Embryonic facial prominence (tissue), 1 donor: ENCODE measurements around the gene GOLGA8O.
A peak's percentile ranks its signal among the peaks of the same experiment; 100 is the strongest.
"Not testable (repeated sequence)": the region's sequence is repeated elsewhere in the genome, so short reads cannot be mapped to it uniquely, and the experiment has no call there.

Experiments
- DNase-seq: peaks from one replicate; pipeline ENCODE4 v3.0.0-alpha.2; 2016; ENCODE audit errors: extremely low spot score

Gene GOLGA8O

GRCh38 chr15:32455534-32455933 lies at the start of gene GOLGA8O:
TSS of gene GOLGA8O (minus strand) at chr15:32455634. CDS start at chr15:32455536, 98 bp downstream.
- DNase-seq, result not testable (repeated sequence)

- DNase-seq, result not testable (repeated sequence)
Measured at GRCh38 chr15:32504152-32504811, 48.8 kb upstream of the GOLGA8O start.

- DNase-seq, result peak; percentile 5
Measured at GRCh38 chr15:32502946-32503345, 47.5 kb upstream of the GOLGA8O start.

- DNase-seq, result not testable (repeated sequence)
Measured at GRCh38 chr15:32492768-32493167, 37.3 kb upstream of the GOLGA8O start.

GRCh38 chr15:32486474-32486873 lies 31.0 kb upstream of the GOLGA8O start:
- not testable (repeated sequence) for DNase-seq

- DNase-seq, result not testable (repeated sequence)
Measured at GRCh38 chr15:32483377-32483776, 27.9 kb upstream of the GOLGA8O start.

- DNase-seq, result not testable (repeated sequence)
Measured at GRCh38 chr15:32481683-32482082, 26.2 kb upstream of the GOLGA8O start.

GRCh38 chr15:32468076-32468475 lies 12.6 kb upstream of the GOLGA8O start:
- not testable (repeated sequence) for DNase-seq

- DNase-seq, result not testable (repeated sequence)
Measured at GRCh38 chr15:32440445-32440977, 14.9 kb downstream of the GOLGA8O start.

- DNase-seq, result not testable (repeated sequence)
Measured at GRCh38 chr15:32434102-32434963, 21.1 kb downstream of the GOLGA8O start.

GRCh38 chr15:32427635-32428034 lies 27.8 kb downstream of the GOLGA8O start:
- not testable (repeated sequence) for DNase-seq

- DNase-seq, result not testable (repeated sequence)
Measured at GRCh38 chr15:32426511-32426910, 28.9 kb downstream of the GOLGA8O start.

- DNase-seq, result not testable (repeated sequence)
Measured at GRCh38 chr15:32407903-32408302, 47.5 kb downstream of the GOLGA8O start.

- DNase-seq, result not testable (repeated sequence)
Measured at GRCh38 chr15:32403192-32403591, 52.2 kb downstream of the GOLGA8O start, which contains the start of gene GOLGA8K. TSS of gene GOLGA8K (minus strand) at chr15:32403292. CDS start at chr15:32403194, 98 bp downstream.

GRCh38 chr15:32396522-32396921 lies 58.9 kb downstream of the GOLGA8O start:
- DNase-seq, result not testable (repeated sequence)
